Kidney (tissue), 14 donors: ENCODE results near the gene BLOC1S1. TPM values are rescaled to one million over a fixed set of nuclear protein-coding genes. Genes with fewer than 3 reads are reported as not detected.

Experiments used
- DNase-seq, 5 donors: peaks; one replicate each; pipeline ENCODE4 v3.0.0-alpha.2; 2013 to 2020
- FAIRE-seq: peaks from 2 replicates; lab custom pipeline; 2012; peaks lifted over from hg19 to GRCh38; lab: Jason Lieb, UNC
- H3K27ac ChIP-seq, 2 donors: one replicate each; pipeline ENCODE4 v1.7.0; 2013; ENCODE audit warnings: low read depth in 2 of 2, low read length in 2 of 2, inconsistent platforms in 1 of 2
- H3K27me3 ChIP-seq: one replicate; pipeline ENCODE4 v1.7.1; 2013; ENCODE audit warnings: low read length, inconsistent platforms; ENCODE audit not compliant: control insufficient read depth, insufficient read depth
- H3K36me3 ChIP-seq, 3 donors: one replicate each; pipeline versions ENCODE4 v1.7.0 to v1.7.1; 2013; ENCODE audit warnings: low read length in 3 of 3, control low read depth in 1 of 3, inconsistent platforms in 1 of 3; ENCODE audit not compliant: insufficient read depth in 3 of 3, control insufficient read depth in 2 of 3
- H3K4me1 ChIP-seq, 3 donors: one replicate each; pipeline versions ENCODE4 v1.7.0 to v1.7.1; 2013; ENCODE audit warnings: low read length in 3 of 3, inconsistent platforms in 1 of 3, low read depth in 1 of 3; ENCODE audit not compliant: control insufficient read depth in 2 of 3, insufficient read depth in 2 of 3
- H3K4me3 ChIP-seq, 3 donors: one replicate each; pipeline versions ENCODE4 v1.7.0 to v1.8.1; 2013; ENCODE audit warnings: low read length in 3 of 3, control low read depth in 1 of 3, inconsistent platforms in 1 of 3
- H3K9ac ChIP-seq, 3 donors: one replicate each; pipeline versions ENCODE4 v1.7.0 to v1.7.1; 2013; ENCODE audit warnings: low read length in 3 of 3, control low read depth in 1 of 3, inconsistent platforms in 1 of 3
- H3K9me3 ChIP-seq, 3 donors: one replicate each; pipeline versions ENCODE4 v1.7.0 to v1.7.1; 2013; ENCODE audit warnings: low read length in 3 of 3, control low read depth in 1 of 3, inconsistent platforms in 1 of 3; ENCODE audit not compliant: control insufficient read depth in 2 of 3, insufficient read depth in 1 of 3
- CTCF ChIP-seq: IDR thresholded peaks from 3 replicates; pipeline ENCODE4 v1.5.1; 2012; ENCODE audit warnings: mild to moderate bottlenecking, moderate library complexity, borderline replicate concordance; ENCODE audit not compliant: insufficient read depth; ENCODE audit errors: extremely low read depth
- intact Hi-C: fragments of 100-400 bp; cut with DNase I; formaldehyde crosslinking; loops from one replicate; pipeline ENCODE4 v1.11.1; 2022
- polyA plus RNA-seq: library from polyadenylated mRNA; stranded (reverse); fragments of 350-450 nt; fragmentation: Illumina TruSeq; extraction: RNeasy Lipid Tissue Mini Kit (QIAGEN cat#74804); gene quantifications from one replicate; pipeline ENCODE4 v1.2.3, GENCODE V29; 2014; ENCODE audit warnings: low read depth, low replicate concordance; ENCODE audit not compliant: insufficient read depth
- total RNA-seq: library from RNA; stranded (reverse); fragmentation: NEBNext Ultra II Directional; extraction: Animal tissue kit (Norgen Biotek cat#: 25700); gene quantifications from one replicate; pipeline ENCODE4 v1.2.1, GENCODE V29; 2021
- donor health status: control.
- donor health status: control.
- donor health status: control.
- donor health status: control.
- donor health status: control.
- donor health status: DM: yes; HTN: yes; CAD: no.
- donor health status: Normal renal cell carcinoma (clear cell type).

Gene BLOC1S1
- total and polyA plus RNA-seq, 2 donors from 2014 or later = 116 to 451 TPM

GRCh38 chr12:55676707-55677106, 39.1 kb upstream of the BLOC1S1 start:
- H3K9me3 ChIP-seq = no peaks in the 10 kb centered on the region
- no peak overlapping the region for H3K4me3 ChIP-seq
- no peak for FAIRE-seq
- H3K4me1 ChIP-seq = peaks cover 0 to 3% (median 0%) of the 10 kb centered on the region in 3 donors
- H3K36me3 ChIP-seq = no peaks in the 10 kb centered on the region
- TF ChIP-seq CTCF = no peak
- no peak for DNase-seq
- intact Hi-C loops = no loop called here
- H3K27me3 ChIP-seq = no peaks in the 10 kb centered on the region
- no peak overlapping the region for H3K9ac ChIP-seq
- no peak overlapping the region for H3K27ac ChIP-seq

GRCh38 chr12:55679691-55680090, 36.2 kb upstream of the BLOC1S1 start:
- Histone ChIP-seq H3K4me3 (no peak overlapping the region), H3K9ac (no peak overlapping the region), H3K9me3 (no peaks in the 10 kb centered on the region), H3K36me3 (no peaks in the 10 kb centered on the region), H3K4me1 (peaks cover 0 to 6% (median 0%) of the 10 kb centered on the region in 3 donors), H3K27ac (no peak overlapping the region), H3K27me3 (no peaks in the 10 kb centered on the region)
- intact Hi-C loops = no loop called here
- no peak for FAIRE-seq
- no peak for TF ChIP-seq CTCF
- DNase-seq = peak in 1 of 5 donors; percentile 22

- H3K4me1 ChIP-seq = peaks cover 0 to 6% (median 0%) of the 10 kb centered on the region in 3 donors
- no peak overlapping the region for H3K27ac ChIP-seq
- no peaks in the 10 kb centered on the region for H3K9me3 ChIP-seq
- no peaks in the 10 kb centered on the region for H3K36me3 ChIP-seq
- FAIRE-seq = no peak
- peak overlapping the region; percentile 52 to 79 (median 66) for H3K4me3 ChIP-seq
- no peaks in the 10 kb centered on the region for H3K27me3 ChIP-seq
- TF ChIP-seq CTCF = peak; percentile 47
- intact Hi-C loops = no loop called here
- peak overlapping the region in 1 of 3 donors; percentile 55 for H3K9ac ChIP-seq
- DNase-seq = peak; percentile 80 to 92 (median 83)
Measured at GRCh38 chr12:55681142-55682077, 34.4 kb upstream of the BLOC1S1 start.
